GM12874 (cell line): ENCODE results near the gene POP4.
A peak's percentile ranks its signal among the peaks of the same experiment; 100 is the strongest.

Experiments used
- TF ChIP-seq, protein P1 (sequence below): IDR thresholded peaks from 2 replicates; pipeline ENCODE4 v1.5.1; 2011; ENCODE audit warnings: low read depth, mild to moderate bottlenecking, control low read depth, low read length, moderate library complexity; ENCODE audit not compliant: insufficient read depth

The POP4 gene

GRCh38 chr19:29662604-29663404 lies 56.7 kb downstream of the POP4 start:
- TF ChIP-seq, protein P1, sequence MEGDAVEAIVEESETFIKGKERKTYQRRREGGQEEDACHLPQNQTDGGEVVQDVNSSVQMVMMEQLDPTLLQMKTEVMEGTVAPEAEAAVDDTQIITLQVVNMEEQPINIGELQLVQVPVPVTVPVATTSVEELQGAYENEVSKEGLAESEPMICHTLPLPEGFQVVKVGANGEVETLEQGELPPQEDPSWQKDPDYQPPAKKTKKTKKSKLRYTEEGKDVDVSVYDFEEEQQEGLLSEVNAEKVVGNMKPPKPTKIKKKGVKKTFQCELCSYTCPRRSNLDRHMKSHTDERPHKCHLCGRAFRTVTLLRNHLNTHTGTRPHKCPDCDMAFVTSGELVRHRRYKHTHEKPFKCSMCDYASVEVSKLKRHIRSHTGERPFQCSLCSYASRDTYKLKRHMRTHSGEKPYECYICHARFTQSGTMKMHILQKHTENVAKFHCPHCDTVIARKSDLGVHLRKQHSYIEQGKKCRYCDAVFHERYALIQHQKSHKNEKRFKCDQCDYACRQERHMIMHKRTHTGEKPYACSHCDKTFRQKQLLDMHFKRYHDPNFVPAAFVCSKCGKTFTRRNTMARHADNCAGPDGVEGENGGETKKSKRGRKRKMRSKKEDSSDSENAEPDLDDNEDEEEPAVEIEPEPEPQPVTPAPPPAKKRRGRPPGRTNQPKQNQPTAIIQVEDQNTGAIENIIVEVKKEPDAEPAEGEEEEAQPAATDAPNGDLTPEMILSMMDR, result no peak

- TF ChIP-seq, protein P1, result no peak
Observed at GRCh38 chr19:29663861-29664752, 58.0 kb downstream of the POP4 start.

- TF ChIP-seq, protein P1, result peak; percentile 31
Observed at GRCh38 chr19:29664753-29665214, 58.7 kb downstream of the POP4 start.

DNA sequence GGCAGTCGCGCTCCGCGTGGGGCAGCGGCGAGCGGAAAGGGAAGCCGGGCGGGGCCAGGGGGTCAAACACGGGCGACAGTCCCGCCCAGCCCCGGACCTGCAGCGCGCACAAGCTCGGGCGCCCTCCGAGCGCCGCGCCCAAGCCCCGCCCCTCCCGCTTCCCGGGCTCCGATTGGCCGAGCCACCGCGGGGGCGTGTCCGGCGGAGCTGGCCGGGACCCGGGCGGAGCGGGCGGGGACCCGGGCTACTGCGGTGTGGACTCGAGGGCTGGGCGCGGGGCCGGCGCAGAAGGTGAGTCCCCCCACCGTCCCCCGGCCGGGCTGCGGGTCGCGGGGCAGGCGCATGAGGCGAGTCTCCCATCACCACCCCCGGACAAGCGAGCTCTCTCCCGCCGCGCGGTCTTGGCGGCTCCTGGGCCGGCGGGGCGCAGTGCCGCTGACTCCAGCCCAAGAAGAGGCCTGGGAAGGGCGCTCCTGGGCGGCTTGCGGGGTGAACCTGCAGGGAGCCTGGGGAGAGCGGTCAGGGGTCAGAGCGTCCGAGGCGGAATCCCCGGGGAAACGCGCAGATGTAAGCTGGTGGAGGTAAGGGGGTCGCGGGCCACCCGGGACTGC lies 59.2 kb downstream of the POP4 start, which contains the start of gene PLEKHF1:
TSS of gene PLEKHF1 (plus strand) at position 247 of the 611 bp plus-strand sequence. CDS start 8,379 bp downstream, outside the sequence.
- TF ChIP-seq, protein P1, result no peak

DNA sequence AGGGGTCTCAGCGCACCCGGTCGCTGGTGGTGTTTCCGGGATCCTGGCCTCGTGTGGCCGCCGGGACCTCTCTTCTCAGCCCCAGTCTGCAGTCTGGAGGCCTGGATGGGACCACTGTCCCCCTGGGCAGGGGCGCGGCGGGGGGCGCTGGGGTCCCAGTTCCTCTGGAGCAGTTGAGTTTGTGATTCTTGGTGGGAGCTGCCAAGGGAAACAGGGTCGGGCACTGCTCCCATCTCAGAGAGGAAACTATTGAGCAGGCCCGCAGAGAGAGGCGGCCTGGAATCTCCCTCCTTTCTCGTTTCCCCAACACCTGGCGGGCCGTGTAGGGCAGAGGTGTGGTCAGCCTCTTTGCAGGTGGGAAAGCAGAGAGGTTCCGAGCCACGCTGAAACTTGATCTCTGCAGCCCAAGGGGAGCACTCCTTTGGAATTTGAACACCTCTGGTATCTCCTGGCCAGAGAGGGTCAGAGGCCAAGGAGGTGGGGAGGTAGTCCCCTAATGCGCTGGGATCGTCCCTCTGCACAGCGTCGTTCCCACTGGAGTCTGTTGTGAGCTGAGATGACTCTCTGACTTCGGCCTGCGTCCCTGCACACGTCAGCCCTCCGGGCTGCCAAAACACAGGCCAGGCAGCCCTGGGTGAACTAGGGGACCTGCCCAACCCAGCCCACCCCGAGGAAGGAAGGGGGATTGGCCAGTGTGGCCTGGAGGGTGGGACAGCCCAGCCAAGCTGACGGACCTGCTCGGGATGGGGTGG lies 59.9 kb downstream of the POP4 start:
- TF ChIP-seq, protein P1, result no peak
